ENCODE measurements around the gene PCDHA6.
"Not testable (repeated sequence)": the region's sequence is repeated elsewhere in the genome, so short reads cannot be mapped to it uniquely, and the experiment has no call there.

PCDHA6 gene

GRCh38 chr5:140842798-140843733, 15.3 kb downstream of the PCDHA6 start:
- no peak for DNase-seq (ENCODE audit: low spot score)
- TF ChIP-seq CTCF (IDR thresholded peaks at IDR 0.05; ENCODE audit: extremely low read depth, insufficient read depth, missing control alignments): no peak
- in situ Hi-C loops (cut with MboI; ENCODE audit: low pct_unique_long_range_greater_than_20kb, low sequenced_read_pairs, unreplicated experiment): no loop called here

GRCh38 chr5:140848139-140849102, 20.7 kb downstream of the PCDHA6 start, which contains the start of gene PCDHA9:
Gene PCDHA9, plus strand, starts transcription at chr5:140848382. Its CDS starts 114 bp downstream, at chr5:140848496.
- in situ Hi-C loops (cut with MboI; ENCODE audit: low pct_unique_long_range_greater_than_20kb, low sequenced_read_pairs, unreplicated experiment); DNase-seq (ENCODE audit: low spot score): not testable (repeated sequence)

- in situ Hi-C loops (cut with MboI; ENCODE audit: low pct_unique_long_range_greater_than_20kb, low sequenced_read_pairs, unreplicated experiment); DNase-seq (ENCODE audit: low spot score): not testable (repeated sequence)
Observed at GRCh38 chr5:140849831-140850634, 22.3 kb downstream of the PCDHA6 start.

GRCh38 chr5:140855772-140856674, 28.3 kb downstream of the PCDHA6 start, which contains the start of gene PCDHA10:
Gene PCDHA10, plus strand, starts transcription at chr5:140855897. Its CDS starts 152 bp downstream, at chr5:140856049.
- no peak for DNase-seq (ENCODE audit: low spot score)
- no peak for TF ChIP-seq CTCF (IDR thresholded peaks at IDR 0.05; ENCODE audit: extremely low read depth, insufficient read depth, missing control alignments)
- in situ Hi-C loops (cut with MboI; ENCODE audit: low pct_unique_long_range_greater_than_20kb, low sequenced_read_pairs, unreplicated experiment): no loop called here

- in situ Hi-C loops (cut with MboI; ENCODE audit: low pct_unique_long_range_greater_than_20kb, low sequenced_read_pairs, unreplicated experiment): no loop called here
- TF ChIP-seq CTCF (IDR thresholded peaks at IDR 0.05; ENCODE audit: extremely low read depth, insufficient read depth, missing control alignments): no peak
Observed at GRCh38 chr5:140857177-140857986, 29.6 kb downstream of the PCDHA6 start.

GRCh38 chr5:140857987-140858240, 30.2 kb downstream of the PCDHA6 start:
- in situ Hi-C loops (cut with MboI; ENCODE audit: low pct_unique_long_range_greater_than_20kb, low sequenced_read_pairs, unreplicated experiment): no loop called here
- no peak for DNase-seq (ENCODE audit: low spot score)
- TF ChIP-seq CTCF (IDR thresholded peaks at IDR 0.05; ENCODE audit: extremely low read depth, insufficient read depth, missing control alignments): no peak

More at GRCh38 chr5:140857177-140857986, 29.6 kb downstream of the PCDHA6 start:
- no peak for DNase-seq (ENCODE audit: low spot score)
